ENCODE results near the gene UTP14A. TPM values are rescaled to one million over a fixed set of nuclear protein-coding genes. Genes with fewer than 3 reads are reported as not detected.

Gene UTP14A
- total RNA-seq, 1 donor from 2014 or later, result 14.0 TPM

DNA sequence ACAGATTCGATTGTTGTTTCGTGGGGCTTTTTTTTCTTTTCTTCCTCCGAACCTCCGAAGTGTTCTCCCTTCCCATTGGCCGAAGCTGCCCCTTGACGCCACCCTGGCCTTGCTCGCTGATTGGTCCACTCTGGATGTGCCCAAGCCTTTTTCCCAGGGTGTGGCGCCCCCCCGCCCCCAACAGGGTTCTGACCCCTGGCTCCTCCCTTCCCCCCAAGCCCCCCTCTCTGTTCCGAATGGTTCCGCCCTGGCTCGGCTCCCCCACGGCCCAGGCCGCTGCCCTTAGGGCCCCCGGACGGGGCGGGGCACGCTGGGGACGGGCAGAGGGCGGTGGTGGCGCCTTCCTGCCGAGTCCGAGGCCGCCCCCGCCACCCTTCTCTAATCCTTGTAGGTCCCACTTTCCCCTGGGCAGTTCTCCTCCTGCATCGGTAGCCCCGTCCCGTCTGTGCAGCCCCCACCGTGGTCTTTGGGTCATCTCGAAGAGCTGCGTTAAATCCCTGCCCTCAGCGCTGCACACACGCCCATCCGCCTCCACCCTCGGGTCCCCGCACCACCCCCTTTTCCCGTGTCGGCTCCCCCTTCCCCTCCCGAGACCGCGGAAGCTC, 25.5 kb downstream of the UTP14A start:
- FAIRE-seq (no peak), DNase-seq (ENCODE audit: low read depth) (peak; percentile 68)
- no peaks in the 10 kb centered on the region for H3K36me3 ChIP-seq (ENCODE audit: control insufficient read depth, insufficient read depth, low read length)
- H3K4me3 ChIP-seq (ENCODE audit: low read depth, low read length), result peak overlapping the region; percentile 59
- TF ChIP-seq, protein P1, sequence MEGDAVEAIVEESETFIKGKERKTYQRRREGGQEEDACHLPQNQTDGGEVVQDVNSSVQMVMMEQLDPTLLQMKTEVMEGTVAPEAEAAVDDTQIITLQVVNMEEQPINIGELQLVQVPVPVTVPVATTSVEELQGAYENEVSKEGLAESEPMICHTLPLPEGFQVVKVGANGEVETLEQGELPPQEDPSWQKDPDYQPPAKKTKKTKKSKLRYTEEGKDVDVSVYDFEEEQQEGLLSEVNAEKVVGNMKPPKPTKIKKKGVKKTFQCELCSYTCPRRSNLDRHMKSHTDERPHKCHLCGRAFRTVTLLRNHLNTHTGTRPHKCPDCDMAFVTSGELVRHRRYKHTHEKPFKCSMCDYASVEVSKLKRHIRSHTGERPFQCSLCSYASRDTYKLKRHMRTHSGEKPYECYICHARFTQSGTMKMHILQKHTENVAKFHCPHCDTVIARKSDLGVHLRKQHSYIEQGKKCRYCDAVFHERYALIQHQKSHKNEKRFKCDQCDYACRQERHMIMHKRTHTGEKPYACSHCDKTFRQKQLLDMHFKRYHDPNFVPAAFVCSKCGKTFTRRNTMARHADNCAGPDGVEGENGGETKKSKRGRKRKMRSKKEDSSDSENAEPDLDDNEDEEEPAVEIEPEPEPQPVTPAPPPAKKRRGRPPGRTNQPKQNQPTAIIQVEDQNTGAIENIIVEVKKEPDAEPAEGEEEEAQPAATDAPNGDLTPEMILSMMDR (IDR thresholded peaks at IDR 0.05; ENCODE audit: insufficient read depth, low read length, severe bottlenecking), result no peak
- no peaks in the 10 kb centered on the region for H3K27me3 ChIP-seq (ENCODE audit: control insufficient read depth, insufficient read depth, low read length)

- Histone ChIP-seq H3K4me3 (ENCODE audit: low read depth, low read length) (peak overlapping the region; percentile 59), H3K27me3 (ENCODE audit: control insufficient read depth, insufficient read depth, low read length) (no peaks in the 10 kb centered on the region), H3K36me3 (ENCODE audit: control insufficient read depth, insufficient read depth, low read length) (no peaks in the 10 kb centered on the region)
- TF ChIP-seq, protein P1 (IDR thresholded peaks at IDR 0.05; ENCODE audit: insufficient read depth, low read length, severe bottlenecking), result no peak
- FAIRE-seq (no peak), DNase-seq (ENCODE audit: low read depth) (peak; percentile 65)
Measured at GRCh38 chrX:129932016-129932820, 26.3 kb downstream of the UTP14A start.

- FAIRE-seq, result no peak
- Histone ChIP-seq H3K4me3 (ENCODE audit: low read depth, low read length) (peak overlapping the region; percentile 21), H3K36me3 (ENCODE audit: control insufficient read depth, insufficient read depth, low read length) (no peaks in the 10 kb centered on the region), H3K27me3 (ENCODE audit: control insufficient read depth, insufficient read depth, low read length) (no peaks in the 10 kb centered on the region)
- TF ChIP-seq, protein P1 (IDR thresholded peaks at IDR 0.05; ENCODE audit: insufficient read depth, low read length, severe bottlenecking), result no peak
- no peak for DNase-seq (ENCODE audit: low read depth)
Measured at GRCh38 chrX:129932821-129933321, 26.9 kb downstream of the UTP14A start.

- FAIRE-seq (no peak), DNase-seq (ENCODE audit: low read depth) (no peak)
- Histone ChIP-seq H3K4me3 (ENCODE audit: low read depth, low read length) (no peak overlapping the region), H3K36me3 (ENCODE audit: control insufficient read depth, insufficient read depth, low read length) (no peaks in the 10 kb centered on the region), H3K27me3 (ENCODE audit: control insufficient read depth, insufficient read depth, low read length) (no peaks in the 10 kb centered on the region)
- TF ChIP-seq, protein P1 (IDR thresholded peaks at IDR 0.05; ENCODE audit: insufficient read depth, low read length, severe bottlenecking), result no peak
Measured at GRCh38 chrX:129933700-129934099, 27.7 kb downstream of the UTP14A start.

- DNase-seq (ENCODE audit: low read depth), result no peak
- Histone ChIP-seq H3K27me3 (ENCODE audit: control insufficient read depth, insufficient read depth, low read length) (no peaks in the 10 kb centered on the region), H3K36me3 (ENCODE audit: control insufficient read depth, insufficient read depth, low read length) (no peaks in the 10 kb centered on the region), H3K4me3 (ENCODE audit: low read depth, low read length) (no peak overlapping the region)
- TF ChIP-seq, protein P1 (IDR thresholded peaks at IDR 0.05; ENCODE audit: insufficient read depth, low read length, severe bottlenecking), result no peak
- FAIRE-seq, result no peak
Measured at GRCh38 chrX:129934461-129934860, 28.5 kb downstream of the UTP14A start.
